A549 (cell line): ENCODE data around the gene FCER1A. TPM values are rescaled to one million over a fixed set of nuclear protein-coding genes. Genes with fewer than 3 reads are reported as not detected.

Experiments used
- ATAC-seq, 2 experiments: fragments of 200-7000 bp in 1 of 2; fragments of >200 bp in 1 of 2; cut with Nextera tagmentation in 1 of 2; cut with Tn5 transposase in 1 of 2; 3 replicates each; pipeline versions ENCODE4 v1.8.0 to v1.9.1; 2018 to 2020; ENCODE audit warnings: mild to moderate bottlenecking in 1 of 2, moderate library complexity in 1 of 2
- CTCF ChIA-PET: fragments of 300-600 bp; sonication (Branson Sonifier 250); formaldehyde crosslinking; extraction: SDS; loops from one replicate; lab custom pipeline; 2021; ENCODE audit warnings: antibody characterized with exemption, inconsistent platforms; lab: Yijun Ruan, JAX
- POLR2A ChIA-PET: fragments of 350-600 bp; formaldehyde crosslinking; extraction: SDS; loops from one replicate; lab custom pipeline; 2021; ENCODE audit warnings: antibody characterized with exemption, inconsistent platforms; lab: Yijun Ruan, JAX
- DNase-seq, 2 experiments: peaks; one replicate each; pipeline versions ENCODE4 v3.0.0 to v3.0.0-alpha.2; 2011 to 2016; ENCODE audit warnings: low read depth in 1 of 2, low spot score in 1 of 2
- FAIRE-seq: peaks from 2 replicates; lab custom pipeline; 2011; peaks lifted over from hg19 to GRCh38; lab: Jason Lieb, UNC
- H3K27ac ChIP-seq, 2 experiments: fragments of >200 bp; sonication (Bioruptor Twin); formaldehyde crosslinking; 3 replicates each; pipeline ENCODE4 v1.5.1; 2016 to 2017
- H3K4me1 ChIP-seq: fragments of >200 bp; sonication (Bioruptor Twin); formaldehyde crosslinking; 3 replicates; pipeline ENCODE4 v1.6.1; 2016
- H3K4me2 ChIP-seq: fragments of >200 bp; sonication (Bioruptor Twin); formaldehyde crosslinking; 3 replicates; pipeline ENCODE4 v1.6.1; 2016
- H3K4me3 ChIP-seq: fragments of >200 bp; sonication (Bioruptor Twin); formaldehyde crosslinking; 3 replicates; pipeline ENCODE4 v1.5.1; 2016
- H3K9me3 ChIP-seq: fragments of >200 bp; sonication (Bioruptor Twin); formaldehyde crosslinking; 3 replicates; pipeline ENCODE4 v1.6.1; 2016
- BHLHE40 ChIP-seq: IDR thresholded peaks from 2 replicates; pipeline ENCODE4 v1.6.1; 2012; ENCODE audit warnings: low read depth, low read length, inconsistent platforms
- CBX2 ChIP-seq: fragments of 200-600 bp; sonication (generic); IDR thresholded peaks from 2 replicates; pipeline ENCODE4 v1.6.1; 2016; ENCODE audit warnings: low read depth, mild to moderate bottlenecking, borderline replicate concordance
- CHD4 ChIP-seq: fragments of 200-600 bp; sonication (generic); IDR thresholded peaks from 2 replicates; pipeline ENCODE4 v1.6.1; 2016; ENCODE audit warnings: antibody characterized with exemption, mild to moderate bottlenecking, borderline replicate concordance
- EHMT2 ChIP-seq: fragments of 200-600 bp; sonication (generic); IDR thresholded peaks from 2 replicates; pipeline ENCODE4 v1.6.1; 2016; ENCODE audit warnings: antibody characterized with exemption, low read depth, mild to moderate bottlenecking, moderate library complexity
- EP300 ChIP-seq, 2 experiments: fragments of >200 bp; sonication (Bioruptor Twin); formaldehyde crosslinking; IDR thresholded peaks; 2 replicates in 1 of 2; 3 replicates in 1 of 2; pipeline ENCODE4 v1.6.1; 2016 to 2017
- ESRRA ChIP-seq: fragments of 150-350 bp; IDR thresholded peaks from 2 replicates; pipeline ENCODE4 v1.6.1; 2014; ENCODE audit warnings: mild to moderate bottlenecking, low read length, borderline replicate concordance
- FOSB ChIP-seq: fragments of 250-450 bp; sonication (Bioruptor Pico); IDR thresholded peaks from 2 replicates; pipeline ENCODE4 v1.5.0; 2020; ENCODE audit warnings: mild to moderate bottlenecking, moderate library complexity
- FOSL2 ChIP-seq, 2 experiments: fragments of 450-650 bp in 1 of 2; fragments of >200 bp in 1 of 2; sonication (Bioruptor Twin) in 1 of 2; formaldehyde crosslinking; IDR thresholded peaks; 2 replicates each; pipeline versions ENCODE4 v1.5.0 to v1.6.1; 2016 to 2020; ENCODE audit warnings: mild to moderate bottlenecking in 1 of 2, moderate library complexity in 1 of 2
- FOXS1 ChIP-seq: fragments of 250-450 bp; sonication (Bioruptor Pico); IDR thresholded peaks from 2 replicates; pipeline ENCODE4 v1.5.0; 2020; ENCODE audit warnings: mild to moderate bottlenecking, moderate library complexity
- HDAC2 ChIP-seq: fragments of 200-600 bp; sonication (generic); IDR thresholded peaks from 2 replicates; pipeline ENCODE4 v1.6.1; 2016
- HOXB5 ChIP-seq: fragments of 250-450 bp; sonication (Bioruptor Pico); IDR thresholded peaks from 2 replicates; pipeline ENCODE4 v1.5.0; 2020; ENCODE audit warnings: mild to moderate bottlenecking, moderate library complexity
- JUN ChIP-seq, 2 experiments: fragments of >200 bp; sonication (Bioruptor Twin); formaldehyde crosslinking; IDR thresholded peaks; 2 replicates in 1 of 2; 3 replicates in 1 of 2; pipeline ENCODE4 v1.6.1; 2016 to 2017
- JUNB ChIP-seq: fragments of >200 bp; sonication (Bioruptor Twin); formaldehyde crosslinking; IDR thresholded peaks from 2 replicates; pipeline ENCODE4 v1.6.1; 2016
- KDM1A ChIP-seq: fragments of 200-600 bp; sonication (generic); IDR thresholded peaks from 2 replicates; pipeline ENCODE4 v1.6.1; 2016; ENCODE audit warnings: low read depth, mild to moderate bottlenecking
- KDM5A ChIP-seq: fragments of 200-600 bp; sonication (generic); IDR thresholded peaks from 2 replicates; pipeline ENCODE4 v1.6.1; 2016; ENCODE audit warnings: antibody characterized with exemption, mild to moderate bottlenecking
- MAFK ChIP-seq: fragments of 450-650 bp; IDR thresholded peaks from 2 replicates; pipeline ENCODE4 v1.6.1; 2014; ENCODE audit not compliant: partially characterized antibody
- MAZ ChIP-seq: fragments of 150-350 bp; IDR thresholded peaks from 2 replicates; pipeline ENCODE4 v1.6.1; 2014; ENCODE audit warnings: antibody characterized with exemption, low read depth, low read length, borderline replicate concordance
- MYC ChIP-seq: IDR thresholded peaks from 2 replicates; pipeline ENCODE4 v1.6.1; 2012; ENCODE audit warnings: mild to moderate bottlenecking, inconsistent platforms, low read length, improper control_type of control experiment, borderline replicate concordance
- POLR2AphosphoS2 ChIP-seq: conservative IDR thresholded peaks from 2 replicates; pipeline ENCODE4 v1.6.1; 2012; ENCODE audit warnings: low read length, improper control_type of control experiment, inconsistent platforms
- RAD21 ChIP-seq, 2 experiments: fragments of >200 bp in 1 of 2; sonication (Bioruptor Twin) in 1 of 2; formaldehyde crosslinking in 1 of 2; IDR thresholded peaks in 1 of 2; conservative IDR thresholded peaks in 1 of 2; 2 replicates in 1 of 2; 3 replicates in 1 of 2; pipeline ENCODE4 v1.6.1; 2012 to 2018; ENCODE audit warnings: inconsistent platforms in 1 of 2
- RFX5 ChIP-seq: fragments of 450-650 bp; IDR thresholded peaks from 2 replicates; pipeline ENCODE4 v1.7.1; 2014; ENCODE audit warnings: antibody characterized with exemption, mild to moderate bottlenecking, moderate library complexity
- SMC3 ChIP-seq: fragments of >200 bp; sonication (Bioruptor Twin); formaldehyde crosslinking; IDR thresholded peaks from 3 replicates; pipeline ENCODE4 v1.6.1; 2018; ENCODE audit warnings: inconsistent platforms
- ZC3H11A ChIP-seq: fragments of 450-650 bp; IDR thresholded peaks from 2 replicates; pipeline ENCODE4 v1.6.1; 2014; ENCODE audit warnings: antibody characterized with exemption, mild to moderate bottlenecking
- ZFP36 ChIP-seq: fragments of 450-650 bp; IDR thresholded peaks from 2 replicates; pipeline ENCODE4 v1.6.1; 2014; ENCODE audit warnings: borderline replicate concordance; ENCODE audit not compliant: partially characterized antibody
- WGBS: methylation state at CpG from one replicate; pipeline ENCODE4 v1.1.6; 2017; ENCODE audit errors: missing lambda C conversion rate; 5-methylcytosine and 5-hydroxymethylcytosine counted together
- polyA plus RNA-seq, 4 experiments: library from polyadenylated mRNA; depleted of rRNA in 3 of 4; stranded (reverse); fragments of >200 nt; fragmentation: RNase III in 1 of 4; extraction: RNeasy Plus Mini Kit Qiagen cat#74134 plus additional on column Dnase treatment in 1 of 4; gene quantifications; 2 replicates in 3 of 4; 3 replicates in 1 of 4; pipeline ENCODE4 v1.2.3, GENCODE V29; 2011 to 2017
- TF ChIP-seq, protein P1 (sequence below): IDR thresholded peaks from 2 replicates; pipeline ENCODE4 v1.6.1; 2012; ENCODE audit warnings: low read depth, borderline replicate concordance

The FCER1A gene
- polyA plus RNA-seq, 2 of the 4 experiments (the other 2 are of a cell fraction): 0.10 TPM; not detected in 1

GRCh38 chr1:159307346-159308020 is 5.3 kb downstream of the FCER1A start:
- no peak overlapping the region for H3K4me3 ChIP-seq
- ATAC-seq: no peak
- ChIA-PET POLR2A (no interaction called here), CTCF (interaction anchor here (1.0 kb wide), 1 partner anchor 9 kb away, joined by 3 read pairs; no protein-coding TSS in a partner anchor)
- WGBS: 38% methylated on average over 5 of the region's 5 CpGs
- H3K27ac ChIP-seq: no peak overlapping the region
- DNase-seq: no peak
- H3K9me3 ChIP-seq: no peaks in the 10 kb centered on the region
- H3K4me2 ChIP-seq: no peak overlapping the region
- FAIRE-seq: no peak
- H3K4me1 ChIP-seq: no peaks in the 10 kb centered on the region
- no peak for TF ChIP-seq CBX2

DNA sequence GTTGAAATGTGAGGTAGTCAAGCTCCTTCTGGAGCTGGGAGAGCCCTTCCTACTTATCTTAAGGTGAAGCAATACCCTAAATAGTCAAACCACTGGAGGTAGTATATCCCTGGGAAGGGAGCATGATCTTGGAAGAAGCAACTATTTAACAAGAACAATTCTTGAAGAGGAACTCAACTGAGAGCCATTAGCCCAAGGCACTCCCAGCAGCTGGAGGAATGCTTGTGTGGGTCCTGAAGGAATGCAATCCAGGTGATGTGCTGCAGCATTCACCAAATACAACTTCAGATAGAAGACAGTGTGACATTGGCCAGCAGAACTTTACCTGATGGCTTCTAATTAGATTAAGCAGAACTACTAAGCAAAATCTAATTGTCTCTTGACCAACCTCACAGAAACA is 9.5 kb downstream of the FCER1A start:
- TF ChIP-seq BHLHE40 (no peak), CHD4 (no peak), FOXS1 (CRISPR knock-in tag) (no peak), JUN (IDR thresholded peaks at IDR 0.05) (no peak), EHMT2 (no peak), FOSL2 (IDR thresholded peaks at IDR 0.05) (no peak), FOSL2 (CRISPR knock-in tag; IDR thresholded peaks at IDR 0.05) (no peak), MAZ (no peak), ZC3H11A (no peak), JUNB (no peak), RFX5 (no peak), ESRRA (no peak), POLR2AphosphoS2 (no peak), HOXB5 (CRISPR knock-in tag) (no peak), HDAC2 (no peak), MYC (no peak), EP300 (IDR thresholded peaks at IDR 0.05) (no peak), KDM5A (no peak)
- Histone ChIP-seq H3K4me3 (no peak overlapping the region), H3K27ac (no peak overlapping the region), H3K4me1 (no peaks in the 10 kb centered on the region), H3K4me2 (no peak overlapping the region), H3K9me3 (no peaks in the 10 kb centered on the region)
- ChIA-PET CTCF (no interaction called here), POLR2A (no interaction called here)
- FAIRE-seq: no peak
- no peak for DNase-seq
- ATAC-seq: no peak

DNA sequence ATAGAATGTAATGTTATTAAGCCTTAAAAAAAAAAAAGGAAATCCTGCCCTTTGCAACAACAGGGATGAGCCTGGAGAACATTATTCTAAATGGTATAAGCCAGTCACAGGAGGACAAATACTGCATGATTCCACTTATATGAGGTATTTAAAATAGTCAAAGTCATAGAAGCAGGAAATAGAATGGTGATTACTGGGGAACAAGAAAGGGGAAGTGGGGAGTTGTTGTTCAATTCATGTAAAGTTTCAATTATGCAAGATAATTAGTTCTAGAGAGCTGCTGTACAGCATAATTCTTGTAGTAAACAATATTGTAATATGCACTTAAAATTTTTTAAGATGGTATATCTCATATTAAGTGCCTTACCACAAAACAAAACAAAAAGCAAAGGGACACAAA is 13.2 kb downstream of the FCER1A start:
- CTCF ChIA-PET: no interaction called here
- no peak for DNase-seq

More for the DNA sequence above, 13.2 kb downstream of the FCER1A start:
- POLR2A ChIA-PET: no interaction called here
- Histone ChIP-seq H3K4me3 (no peak overlapping the region), H3K4me1 (no peaks in the 10 kb centered on the region), H3K27ac (no peak overlapping the region), H3K4me2 (no peak overlapping the region), H3K9me3 (no peaks in the 10 kb centered on the region)
- FAIRE-seq: no peak
- ATAC-seq: no peak
- TF ChIP-seq SMC3 (no peak), JUN (IDR thresholded peaks at IDR 0.05) (no peak), ZFP36 (no peak), RAD21 (conservative IDR thresholded peaks at IDR 0.05 in 1 of 2, IDR thresholded peaks at IDR 0.05 in 1 of 2) (no peak), FOSB (CRISPR knock-in tag) (no peak), KDM1A (no peak), MAFK (no peak), BHLHE40 (no peak)
- TF ChIP-seq, protein P1, sequence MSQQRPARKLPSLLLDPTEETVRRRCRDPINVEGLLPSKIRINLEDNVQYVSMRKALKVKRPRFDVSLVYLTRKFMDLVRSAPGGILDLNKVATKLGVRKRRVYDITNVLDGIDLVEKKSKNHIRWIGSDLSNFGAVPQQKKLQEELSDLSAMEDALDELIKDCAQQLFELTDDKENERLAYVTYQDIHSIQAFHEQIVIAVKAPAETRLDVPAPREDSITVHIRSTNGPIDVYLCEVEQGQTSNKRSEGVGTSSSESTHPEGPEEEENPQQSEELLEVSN: no peak
